ENCODE results near the gene TSSC4.

Gene TSSC4

DNA sequence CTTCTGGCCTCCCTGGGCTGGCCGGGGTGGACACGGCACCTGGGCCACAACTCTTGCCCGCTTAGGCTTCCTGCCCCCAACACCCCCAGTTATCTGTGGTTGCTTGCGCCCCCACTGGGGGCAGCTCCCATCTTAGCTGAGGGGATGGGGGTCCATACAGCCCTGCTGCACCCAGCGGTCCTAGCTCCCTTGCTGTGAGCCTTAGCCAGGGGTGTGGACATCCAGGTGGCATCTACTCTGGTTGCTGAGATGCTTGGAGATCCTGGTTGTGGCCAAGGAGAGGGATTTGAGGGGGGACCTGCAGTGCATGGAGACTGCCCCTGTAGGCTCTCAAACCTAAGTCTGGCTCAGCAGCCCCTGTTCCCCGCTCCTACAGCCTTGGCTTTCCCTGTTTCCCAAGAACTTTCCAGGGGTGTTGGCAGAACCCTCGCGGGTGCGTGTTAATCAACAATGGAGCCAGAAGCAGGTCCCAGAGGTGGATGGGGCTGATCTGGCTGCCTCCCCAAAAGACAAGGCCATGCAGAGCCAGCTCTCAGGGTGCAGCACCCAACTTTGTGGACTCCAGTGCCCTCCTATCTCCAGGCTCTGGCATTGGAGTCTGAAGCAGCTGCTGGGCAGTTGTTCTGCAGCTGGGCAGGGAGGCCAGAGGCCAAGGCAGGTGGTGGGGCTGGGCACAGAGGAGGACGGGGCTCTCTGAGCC, 47.6 kb downstream of the TSSC4 start:
- DNase-seq (ENCODE audit: low spot score), result no peak

DNA sequence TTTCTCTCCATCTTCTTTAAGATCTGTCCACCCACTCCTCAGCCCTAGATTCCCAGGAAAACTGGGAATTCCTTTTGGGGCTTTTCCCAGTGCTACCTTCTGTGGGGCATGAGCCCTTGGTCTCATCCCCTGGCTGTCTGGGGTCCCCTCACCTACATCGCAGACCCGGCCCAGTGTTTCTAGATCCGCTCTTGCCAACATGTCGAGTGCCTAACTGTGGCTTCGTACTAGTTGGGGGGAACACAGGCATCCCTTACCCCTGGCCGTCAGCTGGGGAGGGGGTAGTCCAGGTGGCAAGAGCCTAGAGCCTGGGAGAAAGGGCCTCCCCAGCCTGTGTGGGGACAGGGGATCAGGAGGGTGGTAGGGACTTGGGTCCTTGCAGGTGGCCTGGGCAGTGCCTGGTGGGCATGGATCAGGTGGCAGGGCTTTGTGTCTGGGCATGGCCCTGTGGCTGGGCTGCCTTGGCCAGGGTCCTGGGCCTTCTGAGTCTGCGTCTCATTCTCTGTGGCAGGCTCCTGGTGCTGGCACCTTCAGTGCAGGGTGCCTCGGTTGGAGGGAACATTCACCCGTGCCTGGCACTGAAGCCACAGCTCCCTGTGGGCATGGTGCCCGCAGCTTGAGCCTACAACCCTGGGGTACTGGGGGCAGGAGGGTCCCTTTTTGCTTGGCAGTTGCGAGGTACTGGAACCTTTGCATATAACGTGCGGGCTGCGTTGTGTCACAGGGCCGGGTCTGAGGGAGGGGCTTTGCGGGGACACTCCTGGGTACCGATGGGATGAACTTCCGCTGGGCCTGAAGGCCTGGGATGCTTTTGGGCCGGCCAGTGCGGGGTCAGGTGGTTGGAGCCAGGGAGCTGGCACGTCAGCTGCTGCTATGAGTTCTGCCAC, 48.4 kb downstream of the TSSC4 start:
- no peak for DNase-seq (ENCODE audit: low spot score)

DNA sequence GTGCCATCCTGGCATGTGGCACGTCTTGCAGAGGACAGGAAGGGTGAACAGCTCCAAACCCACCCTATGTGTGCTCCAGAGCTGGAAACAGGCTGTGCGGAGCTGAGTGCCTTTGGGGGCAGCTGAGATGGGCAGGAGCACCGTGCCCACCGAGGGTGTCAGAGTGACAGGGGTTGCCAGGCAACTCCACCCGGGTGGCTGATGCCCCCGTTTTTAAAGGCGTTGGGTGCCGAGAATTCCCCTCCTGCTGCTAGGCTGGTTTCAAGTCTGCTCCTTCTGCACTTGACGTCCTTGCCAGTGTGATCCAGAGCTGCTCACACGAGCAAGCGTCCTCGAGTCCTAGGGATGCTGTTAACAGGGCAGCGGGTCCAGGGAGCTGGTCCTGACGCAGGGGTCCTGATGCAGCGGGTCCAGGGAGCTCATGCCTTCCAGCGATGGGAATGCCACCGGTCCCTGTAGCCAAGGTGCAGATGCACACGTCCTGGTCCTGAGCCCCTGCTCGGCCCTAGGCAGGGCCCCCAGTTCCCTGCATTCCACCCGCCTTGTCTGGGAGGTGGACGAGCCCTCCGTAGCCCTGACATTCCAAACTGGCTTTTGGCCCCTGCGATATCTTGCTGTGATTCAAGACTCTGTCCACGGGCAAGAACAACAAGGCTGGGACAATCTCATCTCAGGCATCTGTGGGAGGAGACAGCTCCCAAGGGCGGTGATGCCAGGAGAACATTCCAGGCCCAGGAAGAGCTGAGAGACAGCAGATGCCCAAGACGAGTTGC, 49.2 kb downstream of the TSSC4 start:
- DNase-seq (ENCODE audit: low spot score), result no peak

DNA sequence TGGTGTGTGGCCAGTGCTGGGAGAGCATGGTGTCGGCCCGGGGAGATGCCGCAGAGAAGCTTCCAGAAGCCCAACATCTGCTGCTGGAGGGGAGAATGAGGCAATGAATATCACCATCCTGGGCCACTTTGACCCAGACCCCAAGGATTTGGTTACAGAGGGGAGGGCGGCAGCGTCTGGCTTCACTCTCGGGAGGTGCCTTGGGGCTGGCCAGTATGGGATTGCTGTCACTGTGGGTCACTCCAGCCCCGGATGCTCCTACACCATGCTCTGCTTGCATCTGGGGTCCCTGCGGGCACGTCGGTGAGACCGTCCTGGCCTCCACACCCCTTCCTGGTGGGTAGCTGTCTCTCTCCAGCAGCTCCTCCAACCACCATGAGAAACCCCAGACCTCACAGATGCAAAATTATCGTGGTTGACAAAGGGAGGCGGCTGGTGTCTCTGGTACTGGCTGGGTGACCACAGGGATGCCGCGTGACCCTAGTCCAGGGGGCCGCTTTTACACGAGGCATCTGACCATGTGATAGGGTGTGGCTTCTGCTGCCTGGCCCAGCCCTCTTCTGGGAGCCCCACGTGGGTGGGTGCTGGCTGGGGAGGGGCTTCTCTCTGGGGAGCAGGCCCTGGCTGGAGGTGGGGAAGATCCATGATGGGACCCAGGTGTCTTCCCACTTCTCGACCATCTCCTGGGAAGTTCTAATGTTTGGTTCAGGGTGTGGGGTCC, 49.9 kb downstream of the TSSC4 start:
- DNase-seq (ENCODE audit: low spot score), result no peak

DNA sequence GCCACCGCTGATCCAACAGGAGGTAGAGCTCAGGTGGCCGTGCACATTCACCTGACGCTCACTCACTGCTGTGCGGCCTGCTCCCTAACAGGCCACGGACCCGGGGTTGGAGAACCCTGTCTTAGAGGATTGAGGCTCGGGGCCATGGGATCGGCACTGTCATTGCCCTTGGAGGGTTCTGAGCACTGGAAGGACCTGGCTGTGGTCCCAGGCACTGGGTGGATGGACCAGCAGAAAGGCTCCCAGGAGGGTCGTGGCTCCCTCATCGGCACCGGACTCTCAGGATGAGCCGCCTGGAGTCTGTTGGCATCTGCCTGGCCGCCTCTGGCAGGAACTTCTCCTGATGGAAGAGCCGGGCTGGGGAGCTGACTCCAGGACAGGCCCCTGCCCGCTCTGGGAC, 50.8 kb downstream of the TSSC4 start:
- DNase-seq (ENCODE audit: low spot score), result no peak

DNA sequence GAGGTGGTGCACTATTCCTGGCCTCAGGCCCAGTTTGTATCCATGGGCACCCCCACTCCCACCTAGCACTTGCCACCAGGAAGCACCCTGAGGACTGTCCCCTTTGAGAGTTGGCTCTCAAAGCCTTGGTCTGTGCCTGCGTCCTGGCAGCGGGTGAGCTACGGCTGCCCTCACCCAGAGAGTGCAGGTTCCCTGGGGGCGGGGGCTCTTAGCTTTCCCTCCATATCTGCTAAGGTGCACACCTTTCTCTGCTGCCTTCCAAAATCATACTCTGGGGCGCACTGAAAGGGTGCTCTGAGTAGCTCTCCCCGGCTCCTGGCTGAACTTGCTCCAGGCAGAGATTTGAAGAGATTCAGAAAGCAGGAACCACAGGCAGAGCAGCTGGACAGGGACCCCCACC, 51.4 kb downstream of the TSSC4 start:
- no peak for DNase-seq (ENCODE audit: low spot score)

DNA sequence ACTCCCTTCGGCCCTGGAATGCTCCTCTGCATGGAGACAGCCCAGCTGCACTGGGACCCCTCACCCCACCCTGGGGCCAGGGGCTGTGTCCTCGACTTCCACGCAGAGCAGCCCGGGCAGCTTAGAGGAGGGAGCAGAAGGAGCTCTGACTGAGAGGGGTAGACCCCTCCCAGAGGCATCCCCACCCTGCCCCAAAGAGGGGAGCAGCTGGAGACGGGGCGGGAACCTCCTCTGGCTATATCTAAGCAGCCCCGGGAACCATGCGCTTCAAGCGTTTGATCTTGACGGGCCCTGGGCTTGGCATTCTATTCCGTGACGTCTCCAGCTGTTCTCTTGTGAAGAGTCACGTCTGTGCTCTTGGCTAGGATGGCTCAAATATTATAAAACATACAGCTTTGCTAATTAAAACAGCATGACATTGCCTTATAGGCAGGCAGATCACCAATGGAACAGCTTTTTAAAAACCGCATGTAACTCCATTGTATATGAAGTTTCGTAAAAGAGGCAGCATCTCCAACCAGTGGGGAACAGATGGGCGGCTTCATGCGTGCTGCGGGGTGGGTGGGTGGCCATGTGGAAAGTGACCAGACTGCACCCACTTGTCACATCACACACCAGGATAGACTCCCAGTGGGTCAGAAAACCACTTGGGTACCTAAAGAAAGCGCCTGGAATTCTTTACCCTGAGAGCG, 51.9 kb downstream of the TSSC4 start:
- no peak for DNase-seq (ENCODE audit: low spot score)

DNA sequence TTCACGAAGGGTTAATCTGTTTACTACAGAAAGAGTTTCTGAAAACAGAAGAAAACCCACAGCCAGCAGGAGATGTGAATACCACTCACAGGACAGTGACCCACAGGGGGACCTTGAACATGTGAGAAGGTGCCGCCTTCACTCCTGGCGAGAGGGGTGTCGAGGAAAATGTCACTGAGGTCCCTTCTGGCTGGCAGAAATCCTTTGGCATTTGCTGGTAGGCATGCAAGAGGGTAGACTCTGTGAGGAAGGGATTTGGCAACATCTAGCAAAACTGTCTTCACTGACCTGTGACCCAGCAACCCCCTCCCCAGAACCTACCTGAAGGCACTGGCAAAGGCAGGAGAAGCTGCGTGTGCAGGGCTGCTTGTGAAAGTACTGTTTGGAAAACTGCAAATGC, 52.9 kb downstream of the TSSC4 start:
- DNase-seq (ENCODE audit: low spot score), result no peak

Measured in activated CD4-positive, alpha-beta T cell treated with anti-CD3 and anti-CD28 coated beads, Interleukin-2, Interleukin-4, amounts not matched to agents 100 ng/mL and 50 ng/mL, durations not matched to agents 16 hours and 8 hours (primary cell).